ENCODE measurements around the gene NUDT21. TPM values are rescaled to one million over a fixed set of nuclear protein-coding genes. Genes with fewer than 3 reads are reported as not detected.

The NUDT21 gene
- polyA plus RNA-seq, 3 donors = 33.0 to 65.0 (median 55.9) TPM

- no CpG with 5 or more reads among the region's 1 CpG for WGBS (ENCODE audit: insufficient coverage)
- Histone ChIP-seq H3K27me3 (ENCODE audit: control insufficient read depth in 2 of 2, insufficient read depth in 2 of 2, low read length in 2 of 2) (no peaks in the 10 kb centered on the region), H3K36me3 (replicated peaks in 1 of 2; ENCODE audit: control insufficient read depth in 1 of 2, insufficient read depth in 2 of 2, low read length in 2 of 2) (peaks cover 29 to 35% of the 10 kb centered on the region in 2 donors), H2AFZ (ENCODE audit: insufficient read depth, low read depth, low read length, poor library complexity, severe bottlenecking) (no peak overlapping the region), H4K20me1 (ENCODE audit: insufficient read depth, low read length) (peaks cover 3% of the 10 kb centered on the region), H3K4me3 (replicated peaks in 1 of 3; ENCODE audit: low read depth in 2 of 3, low read length in 3 of 3) (no peak overlapping the region), H3K4me1 (ENCODE audit: control insufficient read depth in 1 of 2, insufficient read depth in 2 of 2, low read length in 2 of 2) (peaks cover 10 to 18% of the 10 kb centered on the region in 2 donors), H3K4me2 (replicated peaks; ENCODE audit: extremely low read depth, low read length, poor library complexity, severe bottlenecking) (no peak overlapping the region), H3K9me3 (replicated peaks in 1 of 2; ENCODE audit: control insufficient read depth in 1 of 2, insufficient read depth in 1 of 2, low read length in 2 of 2) (no peaks in the 10 kb centered on the region), H3K79me2 (ENCODE audit: insufficient read depth, low read length) (peaks cover 18% of the 10 kb centered on the region), H3K27ac (ENCODE audit: low read depth in 1 of 2, low read length in 2 of 2) (no peak overlapping the region), H3K9ac (ENCODE audit: insufficient read depth, low read length, poor library complexity, severe bottlenecking) (no peak overlapping the region)
- peaks cover 0 to 4% (median 0%) of the 10 kb centered on the region in 3 donors for H3K27me3 Mint-ChIP-seq (ENCODE audit: low read depth in 3 of 3)
- no peak overlapping the region for H3K4me3 Mint-ChIP-seq
- H3K4me1 Mint-ChIP-seq = peaks cover 17% of the 10 kb centered on the region
- H3K36me3 Mint-ChIP-seq = peaks cover 30 to 38% of the 10 kb centered on the region in 2 donors
- no peak for DNase-seq
- no peaks in the 10 kb centered on the region for H3K9me3 Mint-ChIP-seq
- TF ChIP-seq CTCF (IDR thresholded peaks at IDR 0.05) = no peak
- intact Hi-C loops (cut with micrococcal nuclease) = no loop called here
- no peak overlapping the region for H3K27ac Mint-ChIP-seq
Measured at GRCh38 chr16:56428091-56428490, 23.0 kb downstream of the NUDT21 start.

- no peak for DNase-seq
Measured at GRCh38 chr16:56426585-56426984, 24.5 kb downstream of the NUDT21 start.

More at GRCh38 chr16:56426585-56426984, 24.5 kb downstream of the NUDT21 start:
- peaks cover 14 to 20% of the 10 kb centered on the region in 2 donors for H3K36me3 ChIP-seq (replicated peaks in 1 of 2; ENCODE audit: control insufficient read depth in 1 of 2, insufficient read depth in 2 of 2, low read length in 2 of 2)
- WGBS (ENCODE audit: insufficient coverage) = 90% methylated on average over 2 of the region's 4 CpGs
- TF ChIP-seq CTCF (IDR thresholded peaks at IDR 0.05) = no peak
- H3K27ac ChIP-seq (ENCODE audit: low read depth in 1 of 2, low read length in 2 of 2) = no peak overlapping the region
- peaks cover 0 to 4% (median 0%) of the 10 kb centered on the region in 3 donors for H3K27me3 Mint-ChIP-seq (ENCODE audit: low read depth in 3 of 3)
- no peak overlapping the region for H3K4me2 ChIP-seq (replicated peaks; ENCODE audit: extremely low read depth, low read length, poor library complexity, severe bottlenecking)
- H3K9ac ChIP-seq (ENCODE audit: insufficient read depth, low read length, poor library complexity, severe bottlenecking) = no peak overlapping the region
- no peaks in the 10 kb centered on the region for H3K9me3 Mint-ChIP-seq
- no peak overlapping the region for H3K4me3 ChIP-seq (replicated peaks in 1 of 3; ENCODE audit: low read depth in 2 of 3, low read length in 3 of 3)
- peaks cover 25 to 33% of the 10 kb centered on the region in 2 donors for H3K4me1 ChIP-seq (ENCODE audit: control insufficient read depth in 1 of 2, insufficient read depth in 2 of 2, low read length in 2 of 2)
- H3K4me3 Mint-ChIP-seq = no peak overlapping the region
- peaks cover 18% of the 10 kb centered on the region for H4K20me1 ChIP-seq (ENCODE audit: insufficient read depth, low read length)
- peaks cover 17 to 25% of the 10 kb centered on the region in 2 donors for H3K36me3 Mint-ChIP-seq
- H3K27ac Mint-ChIP-seq = no peak overlapping the region
- H3K27me3 ChIP-seq (ENCODE audit: control insufficient read depth in 2 of 2, insufficient read depth in 2 of 2, low read length in 2 of 2) = no peaks in the 10 kb centered on the region
- H3K4me1 Mint-ChIP-seq = peaks cover 32% of the 10 kb centered on the region
- no peak overlapping the region for H2AFZ ChIP-seq (ENCODE audit: insufficient read depth, low read depth, low read length, poor library complexity, severe bottlenecking)
- peaks cover 33% of the 10 kb centered on the region for H3K79me2 ChIP-seq (ENCODE audit: insufficient read depth, low read length)
- H3K9me3 ChIP-seq (replicated peaks in 1 of 2; ENCODE audit: control insufficient read depth in 1 of 2, insufficient read depth in 1 of 2, low read length in 2 of 2) = no peaks in the 10 kb centered on the region
- intact Hi-C loops (cut with micrococcal nuclease) = no loop called here
